Measurements from ENCODE around the gene LRRC10. TPM values are rescaled to one million over a fixed set of nuclear protein-coding genes. Genes with fewer than 3 reads are reported as not detected.
A peak's percentile ranks its signal among the peaks of the same experiment; 100 is the strongest.

The LRRC10 gene
- total RNA-seq, 2 experiments from 2014 or later: not detected

- ChIA-PET CTCF (no interaction called here), POLR2A (no interaction called here)
Observed at GRCh38 chr12:69642531-69642930, 31.8 kb upstream of the LRRC10 start.

GRCh38 chr12:69641546-69641945, 30.8 kb upstream of the LRRC10 start:
- H3K36me3 Mint-ChIP-seq (ENCODE audit: low read depth): no peaks in the 10 kb centered on the region
- no peak for DNase-seq
- no peaks in the 10 kb centered on the region for H3K4me1 Mint-ChIP-seq
- H3K9me3 Mint-ChIP-seq: no peaks in the 10 kb centered on the region
- H3K27me3 Mint-ChIP-seq: no peaks in the 10 kb centered on the region
- H3K27ac Mint-ChIP-seq: no peak overlapping the region
- CTCF ChIA-PET: interaction anchor here (0.6 to 1.4 kb wide), 2 partner anchors 19 to 729 kb away, joined by 3 read pairs; no protein-coding TSS in a partner anchor
- POLR2A ChIA-PET: no interaction called here
- H3K4me3 Mint-ChIP-seq: no peak overlapping the region

More at GRCh38 chr12:69642531-69642930, 31.8 kb upstream of the LRRC10 start:
- Mint-ChIP-seq H3K27ac (no peak overlapping the region), H3K4me3 (no peak overlapping the region), H3K4me1 (no peaks in the 10 kb centered on the region), H3K36me3 (ENCODE audit: low read depth) (no peaks in the 10 kb centered on the region), H3K9me3 (no peaks in the 10 kb centered on the region), H3K27me3 (peaks cover 2% of the 10 kb centered on the region)
- DNase-seq: no peak

GRCh38 chr12:69639400-69640016, 28.8 kb upstream of the LRRC10 start:
- Mint-ChIP-seq H3K9me3 (no peaks in the 10 kb centered on the region), H3K4me1 (no peaks in the 10 kb centered on the region), H3K27ac (no peak overlapping the region), H3K27me3 (no peaks in the 10 kb centered on the region), H3K4me3 (no peak overlapping the region), H3K36me3 (ENCODE audit: low read depth) (no peaks in the 10 kb centered on the region)
- peak; percentile 65 for DNase-seq
- POLR2A ChIA-PET: no interaction called here
- CTCF ChIA-PET: interaction anchor here (0.6 to 1.4 kb wide), 10 partner anchors 12 to 1105 kb away, joined by 3 to 4 read pairs (median 3); no protein-coding TSS in a partner anchor

GRCh38 chr12:69633061-69633460, 22.4 kb upstream of the LRRC10 start:
- H3K36me3 Mint-ChIP-seq (ENCODE audit: low read depth): no peaks in the 10 kb centered on the region
- H3K4me3 Mint-ChIP-seq: no peak overlapping the region

GRCh38 chr12:69630191-69630590, 19.5 kb upstream of the LRRC10 start:
- H3K4me1 Mint-ChIP-seq: no peaks in the 10 kb centered on the region

More at GRCh38 chr12:69633061-69633460, 22.4 kb upstream of the LRRC10 start:
- Mint-ChIP-seq H3K27ac (no peak overlapping the region), H3K4me1 (no peaks in the 10 kb centered on the region), H3K27me3 (no peaks in the 10 kb centered on the region), H3K9me3 (no peaks in the 10 kb centered on the region)
- no peak for DNase-seq
- ChIA-PET CTCF (no interaction called here), POLR2A (no interaction called here)

GRCh38 chr12:69627501-69627900, 16.8 kb upstream of the LRRC10 start:
- Mint-ChIP-seq H3K36me3 (ENCODE audit: low read depth) (no peaks in the 10 kb centered on the region), H3K4me3 (no peak overlapping the region), H3K27me3 (no peaks in the 10 kb centered on the region), H3K27ac (no peak overlapping the region), H3K4me1 (no peaks in the 10 kb centered on the region), H3K9me3 (no peaks in the 10 kb centered on the region)
- ChIA-PET POLR2A (no interaction called here), CTCF (no interaction called here)
- no peak for DNase-seq

More at GRCh38 chr12:69630191-69630590, 19.5 kb upstream of the LRRC10 start:
- DNase-seq: no peak
- Mint-ChIP-seq H3K4me3 (no peak overlapping the region), H3K9me3 (no peaks in the 10 kb centered on the region), H3K36me3 (ENCODE audit: low read depth) (no peaks in the 10 kb centered on the region), H3K27me3 (no peaks in the 10 kb centered on the region), H3K27ac (no peak overlapping the region)
- ChIA-PET CTCF (no interaction called here), POLR2A (no interaction called here)

GRCh38 chr12:69623970-69624369, 13.3 kb upstream of the LRRC10 start:
- ChIA-PET POLR2A (no interaction called here), CTCF (no interaction called here)
- no peak overlapping the region for H3K27ac Mint-ChIP-seq
- H3K4me1 Mint-ChIP-seq: no peaks in the 10 kb centered on the region
- H3K27me3 Mint-ChIP-seq: peaks cover 8% of the 10 kb centered on the region
- DNase-seq: no peak
- no peaks in the 10 kb centered on the region for H3K9me3 Mint-ChIP-seq
- H3K36me3 Mint-ChIP-seq (ENCODE audit: low read depth): no peaks in the 10 kb centered on the region
- H3K4me3 Mint-ChIP-seq: no peak overlapping the region

GRCh38 chr12:69621551-69621950, 10.8 kb upstream of the LRRC10 start:
- CTCF ChIA-PET: no interaction called here

GRCh38 chr12:69620921-69621320, 10.2 kb upstream of the LRRC10 start:
- CTCF ChIA-PET: no interaction called here
- no peak overlapping the region for H3K4me3 Mint-ChIP-seq
- POLR2A ChIA-PET: no interaction called here

More at GRCh38 chr12:69621551-69621950, 10.8 kb upstream of the LRRC10 start:
- POLR2A ChIA-PET: no interaction called here
- Mint-ChIP-seq H3K36me3 (ENCODE audit: low read depth) (no peaks in the 10 kb centered on the region), H3K4me3 (no peak overlapping the region), H3K27ac (no peak overlapping the region), H3K27me3 (peaks cover 8% of the 10 kb centered on the region), H3K4me1 (no peaks in the 10 kb centered on the region), H3K9me3 (no peaks in the 10 kb centered on the region)
- DNase-seq: no peak

GRCh38 chr12:69620077-69620476, 9.4 kb upstream of the LRRC10 start:
- Mint-ChIP-seq H3K4me3 (no peak overlapping the region), H3K9me3 (peaks cover 3% of the 10 kb centered on the region), H3K27me3 (peaks cover 11% of the 10 kb centered on the region), H3K4me1 (no peaks in the 10 kb centered on the region), H3K36me3 (ENCODE audit: low read depth) (no peaks in the 10 kb centered on the region), H3K27ac (no peak overlapping the region)
- ChIA-PET POLR2A (no interaction called here), CTCF (no interaction called here)
- DNase-seq: no peak

More at GRCh38 chr12:69620921-69621320, 10.2 kb upstream of the LRRC10 start:
- no peaks in the 10 kb centered on the region for H3K36me3 Mint-ChIP-seq (ENCODE audit: low read depth)
- no peaks in the 10 kb centered on the region for H3K9me3 Mint-ChIP-seq
- DNase-seq: no peak
- H3K27ac Mint-ChIP-seq: no peak overlapping the region
- H3K27me3 Mint-ChIP-seq: peaks cover 8% of the 10 kb centered on the region
- no peaks in the 10 kb centered on the region for H3K4me1 Mint-ChIP-seq

GRCh38 chr12:69619050-69619449, 8.3 kb upstream of the LRRC10 start:
- H3K27ac Mint-ChIP-seq: no peak overlapping the region
- H3K4me1 Mint-ChIP-seq: no peaks in the 10 kb centered on the region
- H3K27me3 Mint-ChIP-seq: peaks cover 11% of the 10 kb centered on the region
- DNase-seq: no peak
- CTCF ChIA-PET: no interaction called here
- POLR2A ChIA-PET: no interaction called here
- no peak overlapping the region for H3K4me3 Mint-ChIP-seq
- no peaks in the 10 kb centered on the region for H3K36me3 Mint-ChIP-seq (ENCODE audit: low read depth)
- peaks cover 3% of the 10 kb centered on the region for H3K9me3 Mint-ChIP-seq

- ChIA-PET CTCF (no interaction called here), POLR2A (no interaction called here)
- peaks cover 3% of the 10 kb centered on the region for H3K9me3 Mint-ChIP-seq
- no peak overlapping the region for H3K27ac Mint-ChIP-seq
- H3K36me3 Mint-ChIP-seq (ENCODE audit: low read depth): no peaks in the 10 kb centered on the region
- H3K27me3 Mint-ChIP-seq: peaks cover 9% of the 10 kb centered on the region
- no peaks in the 10 kb centered on the region for H3K4me1 Mint-ChIP-seq
- no peak overlapping the region for H3K4me3 Mint-ChIP-seq
- DNase-seq: no peak
Observed at GRCh38 chr12:69616025-69616424, 5.3 kb upstream of the LRRC10 start.

- Mint-ChIP-seq H3K27ac (no peak overlapping the region), H3K36me3 (ENCODE audit: low read depth) (no peaks in the 10 kb centered on the region), H3K4me1 (no peaks in the 10 kb centered on the region), H3K4me3 (no peak overlapping the region), H3K27me3 (peaks cover 12% of the 10 kb centered on the region), H3K9me3 (peaks cover 3% of the 10 kb centered on the region)
- CTCF ChIA-PET: no interaction called here
- no peak for DNase-seq
- POLR2A ChIA-PET: no interaction called here
Observed at GRCh38 chr12:69613351-69613750, 2.6 kb upstream of the LRRC10 start.

GRCh38 chr12:69610126-69610525, 581 bp downstream of the LRRC10 start:
- ChIA-PET CTCF (interaction anchor here (1.4 to 1.9 kb wide), 4 partner anchors 10 to 356 kb away, joined by 3 to 5 read pairs (median 4); no protein-coding TSS in a partner anchor), POLR2A (no interaction called here)
- DNase-seq: no peak
- Mint-ChIP-seq H3K4me3 (no peak overlapping the region), H3K36me3 (ENCODE audit: low read depth) (no peaks in the 10 kb centered on the region), H3K27me3 (peaks cover 8% of the 10 kb centered on the region), H3K27ac (no peak overlapping the region), H3K9me3 (no peaks in the 10 kb centered on the region), H3K4me1 (no peaks in the 10 kb centered on the region)
